Measurements from ENCODE around the gene SSNA1. TPM values are rescaled to one million over a fixed set of nuclear protein-coding genes. Genes with fewer than 3 reads are reported as not detected.

Gene SSNA1
- total RNA-seq, 4 donors from 2014 or later = 42.0 to 97.5 (median 62.8) TPM

- Histone ChIP-seq H3K9me3 (no peaks in the 10 kb centered on the region), H3K27me3 (no peaks in the 10 kb centered on the region), H3K36me3 (no peaks in the 10 kb centered on the region), H3K4me1 (peaks cover 13 to 25% of the 10 kb centered on the region in 2 donors), H3K4me3 (replicated peaks in 1 of 3) (no peak overlapping the region), H3K27ac (no peak overlapping the region)
- WGBS, 2 donors = 87 to 95% methylated on average over 21 to 31 of the region's 52 CpGs
- TF ChIP-seq POLR2A (IDR thresholded peaks at IDR 0.05) (no peak), CTCF (IDR thresholded peaks at IDR 0.05) (no peak)
- no peak for DNase-seq
- intact Hi-C loops (cut with DNase I) = no loop called here
Observed at GRCh38 chr9:137220317-137221094, 32.0 kb downstream of the SSNA1 start.

- 83% methylated on average over 1 of the region's 14 CpGs; no CpG with 5 or more reads in 1 of the 2 donors for WGBS, 2 donors
- Histone ChIP-seq H3K9me3 (no peaks in the 10 kb centered on the region), H3K36me3 (no peaks in the 10 kb centered on the region), H3K27ac (no peak overlapping the region), H3K4me1 (peaks cover 13 to 28% of the 10 kb centered on the region in 2 donors), H3K4me3 (replicated peaks in 1 of 3) (no peak overlapping the region), H3K27me3 (no peaks in the 10 kb centered on the region)
- intact Hi-C loops (cut with DNase I) = no loop called here
- no peak for TF ChIP-seq POLR2A (IDR thresholded peaks at IDR 0.05)
- TF ChIP-seq CTCF (IDR thresholded peaks at IDR 0.05) = no peak
- no peak for DNase-seq
Observed at GRCh38 chr9:137221095-137221505, 32.6 kb downstream of the SSNA1 start.

- peaks cover 16 to 33% of the 10 kb centered on the region in 2 donors for H3K4me1 ChIP-seq
- H3K27ac ChIP-seq = peak overlapping the region in 1 of 3 donors; percentile 36
Observed at GRCh38 chr9:137221506-137222111, 33.1 kb downstream of the SSNA1 start.

GRCh38 chr9:137222190-137223077, 34.0 kb downstream of the SSNA1 start, which contains the start of gene RNF208:
RNF208 (minus strand) TSS chr9:137222240; CDS start chr9:137221212, 1,028 bp downstream.
- peak; percentile 40 to 44 for DNase-seq
- Histone ChIP-seq H3K36me3 (no peaks in the 10 kb centered on the region), H3K27ac (peak within 1 kb of the TSS; percentile 4 to 87 (median 19)), H3K4me1 (peaks cover 25 to 41% of the 10 kb centered on the region in 2 donors), H3K9me3 (no peaks in the 10 kb centered on the region), H3K27me3 (no peaks in the 10 kb centered on the region), H3K4me3 (replicated peaks in 1 of 3) (peak within 1 kb of the TSS; percentile 2 to 78 (median 53))
- 10 to 19% methylated on average over 2 to 6 of the region's 88 CpGs for WGBS, 2 donors
- TF ChIP-seq POLR2A (IDR thresholded peaks at IDR 0.05) = peak in 1 of 2 donors; percentile 2
- no peak for TF ChIP-seq CTCF (IDR thresholded peaks at IDR 0.05)
- intact Hi-C loops (cut with DNase I) = no loop called here

More at GRCh38 chr9:137221506-137222111, 33.1 kb downstream of the SSNA1 start:
- TF ChIP-seq POLR2A (IDR thresholded peaks at IDR 0.05) = peak in 1 of 2 donors; percentile 6
- TF ChIP-seq CTCF (IDR thresholded peaks at IDR 0.05) = no peak
- Histone ChIP-seq H3K4me3 (replicated peaks in 1 of 3) (peak overlapping the region in 1 of 3 donors; percentile 41), H3K9me3 (no peaks in the 10 kb centered on the region), H3K27me3 (no peaks in the 10 kb centered on the region), H3K36me3 (no peaks in the 10 kb centered on the region)
- peak; percentile 40 to 42 for DNase-seq
- 5 to 16% methylated on average over 9 to 12 of the region's 61 CpGs for WGBS, 2 donors
- intact Hi-C loops (cut with DNase I) = no loop called here

Measured in thyroid gland (tissue), 4 donors.